Fibroblast of lung (primary cell): ENCODE data around the gene SEC14L5.

Experiments used
- CTCF ChIP-seq, 2 donors: IDR thresholded peaks in 1 of 2; conservative IDR thresholded peaks in 1 of 2; 1 replicate in 1 of 2; 2 replicates in 1 of 2; pipeline ENCODE4 v1.5.1; 2011 to 2012; ENCODE audit warnings: low read length in 2 of 2, control low read depth in 1 of 2, inconsistent platforms in 1 of 2, low read depth in 1 of 2, mild to moderate bottlenecking in 1 of 2
- EZH2 ChIP-seq: IDR thresholded peaks from 2 replicates; pipeline ENCODE4 v1.5.1; 2012; ENCODE audit warnings: low read length, control low read depth, mild to moderate bottlenecking; ENCODE audit errors: missing control alignments

GRCh38 chr16:4910828-4911227, 47.3 kb upstream of the SEC14L5 start:
- TF ChIP-seq CTCF (conservative IDR thresholded peaks at IDR 0.05 in 1 of 2, IDR thresholded peaks at IDR 0.05 in 1 of 2; ENCODE audit: low read depth in 1 of 2, low read length in 2 of 2) = no peak
- no peak for TF ChIP-seq EZH2
